ENCODE results near the gene TCERG1L. TPM values are rescaled to one million over a fixed set of nuclear protein-coding genes. Genes with fewer than 3 reads are reported as not detected.
"Not testable (repeated sequence)": the region's sequence is repeated elsewhere in the genome, so short reads cannot be mapped to it uniquely, and the experiment has no call there.

TCERG1L gene
- polyA plus RNA-seq, 4 donors: 0.31 to 1.8 (median 1.5) TPM

DNA sequence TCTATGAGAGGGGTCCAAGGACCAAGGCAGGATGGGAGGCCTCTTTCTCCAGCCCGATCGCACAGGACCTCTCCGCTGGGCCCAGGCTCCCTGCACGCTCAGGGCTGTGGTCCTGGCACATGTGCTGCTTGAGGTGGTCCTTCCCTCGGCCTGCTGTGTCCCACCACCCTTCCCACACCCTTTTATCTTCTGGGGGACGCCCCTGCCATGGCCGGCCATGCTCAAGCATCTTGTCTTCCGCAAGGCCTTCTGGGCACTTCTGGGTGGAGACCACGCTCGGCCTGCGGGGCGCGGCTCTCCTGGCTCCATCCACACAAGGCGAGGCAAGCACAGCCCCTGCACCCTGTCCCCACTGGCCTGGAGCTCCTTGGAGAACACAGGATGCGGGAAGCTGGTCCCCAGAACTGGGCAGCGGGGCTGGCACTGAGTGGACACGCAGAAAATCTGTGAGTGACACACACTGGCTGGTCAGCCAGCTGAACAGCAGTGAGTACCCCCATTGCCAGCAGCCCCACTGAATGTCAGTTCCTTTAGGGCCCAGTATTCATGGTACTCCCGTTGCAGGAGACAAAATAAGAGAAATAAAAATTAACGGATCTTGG lies 115.9 kb downstream of the TCERG1L start:
- no peak for DNase-seq (ENCODE audit: low read depth in 4 of 4, low spot score in 3 of 4)

DNA sequence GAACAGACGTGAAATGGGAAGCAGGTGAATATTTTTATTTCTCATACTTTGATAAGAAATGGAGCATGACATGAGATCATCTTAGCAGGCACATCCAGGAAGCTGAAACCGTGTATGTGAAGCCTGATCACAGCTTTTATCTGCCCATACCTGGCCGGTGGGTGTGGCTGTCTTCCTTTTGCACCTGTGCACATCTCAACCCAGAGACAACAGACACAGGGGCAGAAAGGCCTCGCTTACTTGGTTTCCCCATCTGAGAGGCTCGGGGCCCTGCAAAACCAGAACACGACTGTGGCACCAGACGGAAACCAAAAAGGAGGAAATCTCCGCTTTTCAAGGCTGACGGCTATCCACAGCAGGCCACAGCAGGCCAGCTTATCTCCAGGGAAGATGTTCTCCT lies 116.4 kb downstream of the TCERG1L start:
- no peak for DNase-seq (ENCODE audit: low read depth in 4 of 4, low spot score in 3 of 4)

DNA sequence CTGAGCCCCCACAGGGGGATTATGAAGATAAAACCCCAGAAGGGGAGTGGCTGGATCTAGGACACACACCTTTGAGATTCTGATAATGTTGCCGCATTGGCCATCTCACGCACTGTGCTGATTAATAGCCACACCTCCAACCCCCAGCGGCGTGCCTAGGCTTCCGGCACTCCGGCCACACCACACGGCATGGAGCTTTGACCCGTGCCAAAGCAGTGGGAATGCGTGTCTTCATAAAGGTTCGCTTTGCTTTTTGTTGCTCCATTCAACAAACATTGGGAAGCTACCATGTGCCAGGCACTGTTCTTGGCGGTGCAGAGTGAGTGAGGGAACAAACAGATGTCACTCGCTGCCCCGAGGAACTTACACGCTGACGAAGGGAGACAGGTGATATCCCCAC lies 117.6 kb downstream of the TCERG1L start:
- no peak for DNase-seq (ENCODE audit: low read depth in 4 of 4, low spot score in 3 of 4)

DNA sequence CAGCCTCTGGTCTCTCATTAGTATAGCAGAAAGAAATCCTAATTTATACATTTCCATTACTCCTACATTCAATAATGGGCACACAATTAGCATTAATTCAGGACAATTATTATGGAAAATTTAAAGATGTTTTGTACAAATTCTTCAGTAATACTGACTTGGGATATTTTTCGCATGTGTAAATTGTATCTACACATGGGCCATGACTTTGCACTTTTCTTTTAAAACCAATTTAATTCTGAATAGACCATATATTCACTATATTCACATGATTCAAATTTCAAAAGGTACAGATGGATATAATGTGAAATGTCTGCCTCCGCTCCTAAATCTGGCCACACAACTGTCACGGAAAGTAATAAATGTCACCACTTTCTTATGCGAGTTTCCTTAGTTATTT lies 123.0 kb downstream of the TCERG1L start:
- DNase-seq (ENCODE audit: low read depth in 4 of 4, low spot score in 3 of 4): no peak

GRCh38 chr10:131187926-131188325 lies 123.6 kb downstream of the TCERG1L start:
- peak in 1 of 4 donors; percentile 24 for DNase-seq (ENCODE audit: low read depth in 4 of 4, low spot score in 3 of 4)

- DNase-seq (ENCODE audit: low read depth in 4 of 4, low spot score in 3 of 4): no peak
Measured at GRCh38 chr10:131187274-131187673, 124.2 kb downstream of the TCERG1L start.

DNA sequence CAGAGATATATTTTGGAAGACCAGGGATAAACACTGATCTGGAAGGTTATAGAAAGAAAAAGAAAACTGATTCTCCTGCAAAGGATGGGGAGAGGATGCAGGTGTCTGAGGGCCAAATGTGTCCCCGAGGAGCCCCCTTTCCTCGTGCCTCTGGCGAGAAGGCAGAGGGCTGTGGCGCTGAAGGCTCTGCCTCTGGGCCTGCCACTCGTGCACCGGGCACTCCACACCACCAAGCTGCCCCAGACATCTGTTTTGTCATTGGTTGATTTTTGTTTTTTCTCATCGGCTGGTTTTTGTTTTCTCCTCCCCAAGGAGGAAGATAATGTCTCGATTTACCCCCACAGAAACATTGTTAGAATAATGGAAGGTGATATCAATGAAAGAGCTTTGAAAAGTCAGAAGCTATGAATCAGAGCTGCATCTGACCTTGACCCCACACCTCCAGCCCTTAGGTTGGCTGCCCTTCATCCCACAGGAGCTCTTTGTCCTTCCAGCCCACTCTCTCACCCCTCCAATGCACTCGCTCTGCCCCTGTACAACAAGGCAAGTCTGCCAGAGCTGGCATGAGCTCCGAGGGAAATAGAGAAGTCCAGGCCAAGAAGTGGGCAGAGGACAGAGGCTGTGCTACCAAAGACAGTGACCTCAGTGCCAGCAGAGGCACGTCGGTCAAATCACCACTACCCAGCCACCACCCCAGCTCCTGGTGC lies 124.8 kb downstream of the TCERG1L start:
- no peak for DNase-seq (ENCODE audit: low read depth in 4 of 4, low spot score in 3 of 4)

DNA sequence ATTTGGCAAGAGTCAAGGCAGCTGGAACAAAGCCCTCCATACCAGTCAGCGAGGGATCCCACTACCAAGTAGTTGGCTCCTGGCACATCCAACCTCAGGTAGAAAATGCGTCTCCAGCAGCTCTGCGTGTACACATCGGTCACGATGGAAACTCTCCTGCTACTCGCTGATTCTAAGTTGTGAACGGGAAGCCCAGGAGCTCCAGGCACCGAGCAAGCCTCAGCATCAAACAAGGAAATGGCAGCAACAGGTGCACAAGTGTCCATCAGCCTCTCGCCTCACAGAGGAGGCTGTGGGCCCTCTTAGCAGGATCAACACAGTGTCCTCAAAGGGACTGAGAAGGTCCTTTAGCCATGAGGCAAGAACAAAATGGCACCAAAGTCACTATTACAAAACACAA lies 127.0 kb downstream of the TCERG1L start:
- DNase-seq (ENCODE audit: low read depth in 4 of 4, low spot score in 3 of 4): no peak

GRCh38 chr10:131183546-131184045 lies 127.9 kb downstream of the TCERG1L start:
- DNase-seq (ENCODE audit: low read depth in 4 of 4, low spot score in 3 of 4): no peak

DNA sequence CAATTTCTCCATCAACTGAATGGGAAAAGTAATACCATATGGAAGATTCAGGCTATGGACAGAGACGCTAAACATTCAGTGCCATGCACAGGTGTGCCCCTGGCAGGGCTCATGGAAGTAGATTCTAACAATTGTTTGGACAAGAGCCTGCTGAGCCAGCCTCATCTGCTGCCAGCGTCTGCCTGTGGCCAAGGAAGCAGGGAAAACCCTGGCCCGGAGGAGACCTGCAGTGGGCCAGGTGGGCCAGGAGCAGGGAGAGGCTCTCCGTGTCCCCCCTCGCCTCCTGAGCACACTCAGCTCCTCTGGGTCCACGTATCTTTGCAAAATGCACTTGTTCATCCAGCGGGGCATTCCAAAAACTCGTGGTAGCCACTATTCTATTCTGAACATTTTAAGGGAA lies 130.1 kb downstream of the TCERG1L start:
- no peak for DNase-seq (ENCODE audit: low read depth in 4 of 4, low spot score in 3 of 4)

DNA sequence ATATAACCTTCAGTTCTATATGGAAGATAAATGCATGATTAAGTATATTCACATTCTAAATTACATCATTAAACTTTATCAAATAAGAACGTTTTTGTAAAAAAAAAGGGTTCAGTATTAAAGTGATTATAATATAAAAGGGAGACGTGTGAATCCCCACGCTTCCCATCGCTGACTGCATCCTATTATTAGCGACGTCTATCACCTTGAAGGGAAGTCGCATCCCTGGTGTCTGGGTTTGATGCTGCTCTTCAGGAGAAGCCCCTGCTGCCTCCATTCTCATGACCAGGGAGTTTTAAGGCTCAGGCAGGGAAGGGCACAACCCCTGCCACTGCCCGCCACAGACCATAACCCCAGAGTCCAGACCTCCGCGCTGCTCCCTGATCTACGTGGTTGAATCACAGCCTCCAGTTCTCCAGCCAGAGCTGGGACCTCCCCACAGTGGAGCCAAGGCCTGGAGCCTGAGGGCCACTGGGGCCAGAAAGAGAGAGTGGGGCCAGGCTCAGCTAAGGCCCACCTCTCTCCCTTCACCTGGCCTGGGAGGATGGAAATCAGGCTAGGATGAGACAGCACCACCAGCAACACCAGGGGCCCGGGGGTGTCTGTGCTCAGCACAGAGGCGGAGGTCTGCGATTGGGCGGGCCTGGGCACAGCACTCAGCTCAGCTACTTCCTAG lies 130.6 kb downstream of the TCERG1L start:
- DNase-seq (ENCODE audit: low read depth in 4 of 4, low spot score in 3 of 4): no peak

DNA sequence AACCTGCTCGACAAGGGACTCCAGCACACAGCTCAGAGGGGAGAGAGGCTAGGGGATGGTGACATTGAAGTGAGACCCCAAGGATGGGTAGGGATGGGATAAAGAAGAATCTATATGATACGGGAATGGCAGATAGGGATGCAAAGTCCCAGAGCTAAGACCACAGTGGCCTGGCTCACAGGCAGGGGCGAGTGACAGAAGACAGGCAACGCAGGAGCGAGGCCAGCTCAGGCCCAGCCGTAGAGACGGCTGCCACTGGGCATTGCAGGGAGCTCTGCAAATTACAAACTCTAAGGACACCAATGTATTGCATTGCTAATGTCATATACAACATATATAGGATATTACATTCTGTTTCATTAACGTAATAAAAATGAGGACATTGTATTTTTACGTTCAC lies 131.4 kb downstream of the TCERG1L start:
- DNase-seq (ENCODE audit: low read depth in 4 of 4, low spot score in 3 of 4): no peak

GRCh38 chr10:131179361-131179760 lies 132.2 kb downstream of the TCERG1L start:
- no peak for DNase-seq (ENCODE audit: low read depth in 4 of 4, low spot score in 3 of 4)

- DNase-seq (ENCODE audit: low read depth in 4 of 4, low spot score in 3 of 4): no peak
Measured at GRCh38 chr10:131178521-131179331, 132.8 kb downstream of the TCERG1L start.

DNA sequence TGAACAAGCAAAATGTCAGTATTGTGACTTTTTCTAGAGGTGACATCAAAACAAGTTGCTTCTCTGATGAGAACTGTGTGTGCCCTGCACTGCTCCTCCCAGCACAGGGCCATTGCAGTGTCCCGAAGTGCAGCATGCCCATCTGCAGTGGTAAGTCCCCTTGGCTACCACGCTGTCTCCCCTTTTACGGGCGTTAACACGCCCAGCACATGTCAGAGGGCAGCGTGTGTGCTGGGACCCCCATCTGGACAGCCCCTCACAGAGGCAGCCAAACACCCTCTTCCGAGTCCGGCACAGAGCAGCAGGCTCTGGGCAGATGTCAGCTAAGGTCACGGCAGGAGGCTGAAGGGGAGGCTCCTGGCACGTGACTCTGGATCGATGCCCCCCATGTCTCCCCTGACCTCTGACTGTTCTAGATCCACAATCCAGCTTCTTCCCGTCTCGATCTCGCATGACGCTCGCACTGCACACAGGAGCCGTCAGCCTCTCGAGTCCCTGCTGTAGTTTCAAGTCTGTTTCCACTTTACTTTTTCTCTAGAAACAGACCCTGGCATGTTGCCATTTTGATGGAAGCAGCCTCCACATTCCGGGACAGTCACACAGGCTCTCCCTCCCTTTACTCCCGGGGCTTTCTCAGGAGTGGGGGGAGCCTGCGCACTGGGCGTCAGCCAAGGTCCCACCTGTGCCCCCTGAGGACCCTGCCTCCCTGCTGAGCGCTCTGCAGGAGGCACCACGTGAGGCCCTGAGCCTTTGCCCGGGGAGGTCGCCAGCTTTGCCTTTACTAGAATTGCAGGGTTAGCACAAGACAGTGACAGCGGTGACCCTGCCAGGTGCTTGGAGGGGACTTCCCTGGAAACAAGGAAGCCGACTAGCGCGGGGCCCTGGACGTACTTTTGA lies 133.8 kb downstream of the TCERG1L start:
- DNase-seq (ENCODE audit: low read depth in 4 of 4, low spot score in 3 of 4): no peak

DNA sequence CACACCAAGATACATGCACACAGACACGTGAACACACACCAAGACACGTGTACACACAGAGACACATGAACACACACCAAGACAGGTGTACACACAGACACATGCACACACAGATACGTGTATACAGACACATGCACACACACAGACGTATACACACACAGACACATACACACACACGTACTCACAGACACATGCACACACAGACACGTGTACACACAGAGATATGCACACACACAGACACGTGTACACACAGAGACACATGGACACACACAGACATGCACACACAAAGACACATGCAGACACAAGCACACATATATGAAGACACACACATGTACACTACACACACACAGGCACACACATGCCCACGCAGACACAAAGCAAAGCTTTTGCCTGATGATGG lies 134.6 kb downstream of the TCERG1L start:
- DNase-seq (ENCODE audit: low read depth in 4 of 4, low spot score in 3 of 4): no peak

DNA sequence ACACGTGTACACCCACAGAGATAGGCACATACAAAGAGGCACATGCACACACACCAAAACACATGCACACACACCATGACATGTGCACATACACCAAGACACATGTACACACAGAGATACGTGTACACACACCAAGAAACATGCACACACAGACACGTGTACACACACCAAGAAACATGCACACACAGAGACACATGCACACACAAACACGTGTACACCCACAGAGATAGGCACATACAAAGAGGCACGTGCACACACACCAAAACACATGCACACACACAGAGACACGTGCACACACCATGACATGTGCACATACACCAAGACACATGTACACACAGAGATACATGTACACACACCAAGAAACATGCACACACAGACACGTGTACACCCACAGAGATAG lies 135.2 kb downstream of the TCERG1L start:
- DNase-seq (ENCODE audit: low read depth in 4 of 4, low spot score in 3 of 4): not testable (repeated sequence)

DNA sequence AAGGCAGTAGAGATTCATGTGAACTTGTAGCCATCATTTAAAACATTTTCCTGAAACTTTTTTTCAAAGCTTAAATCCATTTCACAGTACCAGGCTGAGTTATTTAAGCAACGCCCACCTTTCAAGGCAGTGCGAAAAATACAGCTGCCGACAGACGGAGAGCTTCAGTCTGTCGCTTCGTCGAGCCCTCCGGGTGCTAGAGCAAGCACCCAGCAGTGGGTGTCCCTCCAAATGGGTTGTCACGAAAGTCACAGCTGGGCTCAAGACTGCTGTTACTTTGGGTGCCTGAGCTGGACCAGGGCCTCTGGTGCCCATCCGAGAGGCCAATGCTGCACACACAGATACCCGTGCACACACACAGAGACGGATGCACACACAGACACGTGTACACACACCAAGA lies 135.6 kb downstream of the TCERG1L start:
- no peak for DNase-seq (ENCODE audit: low read depth in 4 of 4, low spot score in 3 of 4)

GRCh38 chr10:131174651-131175540 lies 136.6 kb downstream of the TCERG1L start:
- no peak for DNase-seq (ENCODE audit: low read depth in 4 of 4, low spot score in 3 of 4)
